Measurements from ENCODE around the gene ZNF664. TPM values are rescaled to one million over a fixed set of nuclear protein-coding genes. Genes with fewer than 3 reads are reported as not detected.

Gene ZNF664
- total and polyA plus RNA-seq, 10 of the 15 experiments (the other 5 are each of a cell fraction or from before 2014, with no cell fraction given), result 1.8 to 65.6 (median 30.8) TPM

DNA sequence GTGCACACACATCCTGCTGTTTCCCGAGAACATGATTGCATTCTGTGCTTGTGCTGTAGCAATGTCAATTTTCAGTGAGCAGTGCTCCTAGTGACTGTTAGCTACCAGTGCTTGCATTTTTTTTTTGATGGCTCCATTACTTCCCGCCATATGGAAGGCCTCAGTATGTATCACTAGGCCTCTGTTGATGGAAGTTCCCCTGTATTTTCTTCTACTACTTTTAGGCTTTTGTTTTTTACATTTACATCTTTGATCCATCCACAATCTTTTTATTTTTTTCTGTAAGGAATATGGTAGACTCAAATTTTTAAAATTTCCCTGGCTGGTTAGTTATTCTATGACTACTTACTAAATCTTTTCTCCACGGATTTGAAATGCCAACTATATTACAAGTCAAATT lies 49.1 kb downstream of the ZNF664 start:
- in situ Hi-C loops (cut with MboI) (no loop called here), intact Hi-C loops (cut with micrococcal nuclease; ENCODE audit: unreplicated experiment) (no loop called here)
- TF ChIP-seq RFX5 (IDR thresholded peaks at IDR 0.05; ENCODE audit: low read depth, low read length), result no peak
- ChIA-PET CTCF (interaction anchor here (0.7 to 1.2 kb wide), 2 partner anchors 10 to 117 kb away, joined by 3 to 6 read pairs; no protein-coding TSS in a partner anchor), SMC1A (ENCODE audit: uncharacterized antibody, unreplicated experiment) (no interaction called here), POLR2A (no interaction called here), RAD21 (ENCODE audit: unreplicated experiment) (no interaction called here)
- ATAC-seq, result no peak
- Histone ChIP-seq H2AFZ (ENCODE audit: control insufficient read depth, low read depth, low read length) (no peak overlapping the region), H3K79me2 (ENCODE audit: control insufficient read depth, insufficient read depth, low read length) (no peaks in the 10 kb centered on the region), H3K9ac (ENCODE audit: control insufficient read depth, insufficient read depth, low read length) (no peak overlapping the region), H3K27ac (ENCODE audit: control insufficient read depth, insufficient read depth) (no peak overlapping the region), H3K4me2 (ENCODE audit: control insufficient read depth, insufficient read depth) (no peak overlapping the region), H3K4me1 (ENCODE audit: control insufficient read depth, insufficient read depth, low read length) (no peaks in the 10 kb centered on the region), H3K36me3 (ENCODE audit: control insufficient read depth in 2 of 2, insufficient read depth in 2 of 2, low read length in 1 of 2) (no peaks in the 10 kb centered on the region), H4K20me1 (ENCODE audit: control insufficient read depth, insufficient read depth) (no peaks in the 10 kb centered on the region), H3K27me3 (replicated peaks in 1 of 2; ENCODE audit: control insufficient read depth in 2 of 2, insufficient read depth in 2 of 2, low read length in 1 of 2) (no peaks in the 10 kb centered on the region), H3K9me3 (replicated peaks; ENCODE audit: control insufficient read depth, insufficient read depth, low read length) (no peaks in the 10 kb centered on the region), H3K4me3 (no peak overlapping the region)
- WGBS (ENCODE audit: insufficient coverage, insufficient replicate concordance, low lambda C conversion rate, missing lambda C conversion rate), result 61% methylated on average over 3 of the region's 3 CpGs
- no peak for FAIRE-seq
- BruUV-seq (replicated peaks), result no TSS peak
- DNase-seq (ENCODE audit: low read depth, low spot score), result no peak

DNA sequence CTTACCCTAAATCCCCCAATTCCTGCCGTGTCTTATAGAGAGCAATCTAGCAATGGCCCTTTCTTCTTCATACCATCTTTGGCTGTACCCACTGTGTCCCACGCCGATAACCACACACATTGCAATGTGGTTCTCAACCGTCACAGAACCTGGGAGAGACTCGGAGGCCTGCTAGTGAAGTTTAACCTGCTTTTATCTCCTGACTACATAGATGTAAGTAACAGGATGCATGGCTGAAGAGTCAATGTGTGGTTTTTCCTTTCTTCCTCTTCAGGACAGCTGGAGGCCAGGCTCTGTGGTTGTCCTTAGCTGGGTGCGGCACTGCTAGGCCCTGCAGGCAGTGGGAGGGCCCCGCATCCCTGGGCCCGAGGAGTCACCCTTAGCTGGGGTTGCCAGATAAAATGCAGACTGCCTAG lies 51.3 kb downstream of the ZNF664 start:
- ATAC-seq, result no peak
- no peaks in the 10 kb centered on the region for H3K9me3 ChIP-seq (replicated peaks; ENCODE audit: control insufficient read depth, insufficient read depth, low read length)
- H3K79me2 ChIP-seq (ENCODE audit: control insufficient read depth, insufficient read depth, low read length), result no peaks in the 10 kb centered on the region
- in situ Hi-C loops (cut with MboI) (no loop called here), intact Hi-C loops (cut with micrococcal nuclease; ENCODE audit: unreplicated experiment) (no loop called here)
- FAIRE-seq, result no peak
- H3K4me2 ChIP-seq (ENCODE audit: control insufficient read depth, insufficient read depth), result no peak overlapping the region
- ChIA-PET POLR2A (no interaction called here), RAD21 (ENCODE audit: unreplicated experiment) (no interaction called here), CTCF (no interaction called here), SMC1A (ENCODE audit: uncharacterized antibody, unreplicated experiment) (no interaction called here)
- no peaks in the 10 kb centered on the region for H3K4me1 ChIP-seq (ENCODE audit: control insufficient read depth, insufficient read depth, low read length)
- no peak overlapping the region for H3K27ac ChIP-seq (ENCODE audit: control insufficient read depth, insufficient read depth)
- H3K36me3 ChIP-seq (ENCODE audit: control insufficient read depth in 2 of 2, insufficient read depth in 2 of 2, low read length in 1 of 2), result no peaks in the 10 kb centered on the region
- no peak for DNase-seq (ENCODE audit: low read depth, low spot score)
- no peak overlapping the region for H2AFZ ChIP-seq (ENCODE audit: control insufficient read depth, low read depth, low read length)
- no peak overlapping the region for H3K9ac ChIP-seq (ENCODE audit: control insufficient read depth, insufficient read depth, low read length)
- no peaks in the 10 kb centered on the region for H3K27me3 ChIP-seq (replicated peaks in 1 of 2; ENCODE audit: control insufficient read depth in 2 of 2, insufficient read depth in 2 of 2, low read length in 1 of 2)
- WGBS (ENCODE audit: insufficient coverage, insufficient replicate concordance, low lambda C conversion rate, missing lambda C conversion rate), result 46% methylated on average over 8 of the region's 8 CpGs
- BruUV-seq (replicated peaks), result no TSS peak
- H4K20me1 ChIP-seq (ENCODE audit: control insufficient read depth, insufficient read depth), result no peaks in the 10 kb centered on the region
- no peak overlapping the region for H3K4me3 ChIP-seq
- TF ChIP-seq ZZZ3 (IDR thresholded peaks at IDR 0.05; ENCODE audit: control insufficient read depth, insufficient read length, low read depth) (no peak), RAD51 (IDR thresholded peaks at IDR 0.05) (no peak), NFYB (IDR thresholded peaks at IDR 0.05; ENCODE audit: insufficient read depth, low read depth, low read length) (no peak), POLR2A (IDR thresholded peaks at IDR 0.05; ENCODE audit: low read depth, low read length) (no peak), YY1 (IDR thresholded peaks at IDR 0.05; ENCODE audit: low read depth, low read length) (no peak), RAD21 (IDR thresholded peaks at IDR 0.05; ENCODE audit: insufficient read depth, low read depth, low read length) (no peak)
- TF ChIP-seq, protein P1, sequence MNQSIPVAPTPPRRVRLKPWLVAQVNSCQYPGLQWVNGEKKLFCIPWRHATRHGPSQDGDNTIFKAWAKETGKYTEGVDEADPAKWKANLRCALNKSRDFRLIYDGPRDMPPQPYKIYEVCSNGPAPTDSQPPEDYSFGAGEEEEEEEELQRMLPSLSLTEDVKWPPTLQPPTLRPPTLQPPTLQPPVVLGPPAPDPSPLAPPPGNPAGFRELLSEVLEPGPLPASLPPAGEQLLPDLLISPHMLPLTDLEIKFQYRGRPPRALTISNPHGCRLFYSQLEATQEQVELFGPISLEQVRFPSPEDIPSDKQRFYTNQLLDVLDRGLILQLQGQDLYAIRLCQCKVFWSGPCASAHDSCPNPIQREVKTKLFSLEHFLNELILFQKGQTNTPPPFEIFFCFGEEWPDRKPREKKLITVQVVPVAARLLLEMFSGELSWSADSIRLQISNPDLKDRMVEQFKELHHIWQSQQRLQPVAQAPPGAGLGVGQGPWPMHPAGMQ (IDR thresholded peaks at IDR 0.05; ENCODE audit: borderline replicate concordance), result no peak
- TF ChIP-seq, protein P2, sequence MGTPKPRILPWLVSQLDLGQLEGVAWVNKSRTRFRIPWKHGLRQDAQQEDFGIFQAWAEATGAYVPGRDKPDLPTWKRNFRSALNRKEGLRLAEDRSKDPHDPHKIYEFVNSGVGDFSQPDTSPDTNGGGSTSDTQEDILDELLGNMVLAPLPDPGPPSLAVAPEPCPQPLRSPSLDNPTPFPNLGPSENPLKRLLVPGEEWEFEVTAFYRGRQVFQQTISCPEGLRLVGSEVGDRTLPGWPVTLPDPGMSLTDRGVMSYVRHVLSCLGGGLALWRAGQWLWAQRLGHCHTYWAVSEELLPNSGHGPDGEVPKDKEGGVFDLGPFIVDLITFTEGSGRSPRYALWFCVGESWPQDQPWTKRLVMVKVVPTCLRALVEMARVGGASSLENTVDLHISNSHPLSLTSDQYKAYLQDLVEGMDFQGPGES (IDR thresholded peaks at IDR 0.05), result no peak
- TF ChIP-seq, protein P3, sequence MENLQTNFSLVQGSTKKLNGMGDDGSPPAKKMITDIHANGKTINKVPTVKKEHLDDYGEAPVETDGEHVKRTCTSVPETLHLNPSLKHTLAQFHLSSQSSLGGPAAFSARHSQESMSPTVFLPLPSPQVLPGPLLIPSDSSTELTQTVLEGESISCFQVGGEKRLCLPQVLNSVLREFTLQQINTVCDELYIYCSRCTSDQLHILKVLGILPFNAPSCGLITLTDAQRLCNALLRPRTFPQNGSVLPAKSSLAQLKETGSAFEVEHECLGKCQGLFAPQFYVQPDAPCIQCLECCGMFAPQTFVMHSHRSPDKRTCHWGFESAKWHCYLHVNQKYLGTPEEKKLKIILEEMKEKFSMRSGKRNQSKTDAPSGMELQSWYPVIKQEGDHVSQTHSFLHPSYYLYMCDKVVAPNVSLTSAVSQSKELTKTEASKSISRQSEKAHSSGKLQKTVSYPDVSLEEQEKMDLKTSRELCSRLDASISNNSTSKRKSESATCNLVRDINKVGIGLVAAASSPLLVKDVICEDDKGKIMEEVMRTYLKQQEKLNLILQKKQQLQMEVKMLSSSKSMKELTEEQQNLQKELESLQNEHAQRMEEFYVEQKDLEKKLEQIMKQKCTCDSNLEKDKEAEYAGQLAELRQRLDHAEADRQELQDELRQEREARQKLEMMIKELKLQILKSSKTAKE (IDR thresholded peaks at IDR 0.05; ENCODE audit: low read depth, poor library complexity, severe bottlenecking), result no peak
- TF ChIP-seq, protein P4, sequence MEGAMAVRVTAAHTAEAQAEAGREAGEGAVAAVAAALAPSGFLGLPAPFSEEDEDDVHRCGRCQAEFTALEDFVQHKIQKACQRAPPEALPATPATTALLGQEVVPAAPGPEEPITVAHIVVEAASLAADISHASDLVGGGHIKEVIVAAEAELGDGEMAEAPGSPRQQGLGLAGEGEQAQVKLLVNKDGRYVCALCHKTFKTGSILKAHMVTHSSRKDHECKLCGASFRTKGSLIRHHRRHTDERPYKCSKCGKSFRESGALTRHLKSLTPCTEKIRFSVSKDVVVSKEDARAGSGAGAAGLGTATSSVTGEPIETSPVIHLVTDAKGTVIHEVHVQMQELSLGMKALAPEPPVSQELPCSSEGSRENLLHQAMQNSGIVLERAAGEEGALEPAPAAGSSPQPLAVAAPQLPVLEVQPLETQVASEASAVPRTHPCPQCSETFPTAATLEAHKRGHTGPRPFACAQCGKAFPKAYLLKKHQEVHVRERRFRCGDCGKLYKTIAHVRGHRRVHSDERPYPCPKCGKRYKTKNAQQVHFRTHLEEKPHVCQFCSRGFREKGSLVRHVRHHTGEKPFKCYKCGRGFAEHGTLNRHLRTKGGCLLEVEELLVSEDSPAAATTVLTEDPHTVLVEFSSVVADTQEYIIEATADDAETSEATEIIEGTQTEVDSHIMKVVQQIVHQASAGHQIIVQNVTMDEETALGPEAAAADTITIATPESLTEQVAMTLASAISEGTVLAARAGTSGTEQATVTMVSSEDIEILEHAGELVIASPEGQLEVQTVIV (IDR thresholded peaks at IDR 0.05; ENCODE audit: borderline replicate concordance, partially characterized antibody), result no peak

Measured in GM12878 (cell line).